GM12878 (cell line): ENCODE results near the gene BICDL2. TPM values are rescaled to one million over a fixed set of nuclear protein-coding genes. Genes with fewer than 3 reads are reported as not detected.

Experiments
- ATAC-seq: fragments of 200-7000 bp; cut with Tn5 transposase; 3 replicates; pipeline ENCODE4 v1.9.1; 2020; ENCODE audit warnings: mild to moderate bottlenecking, moderate library complexity
- BruUV-seq: library from RNA; stranded (reverse); fragments of 400-500 nt; replicated peaks from 2 replicates; lab custom pipeline; 2021; lab: Mats Ljungman, UMichigan
- CTCF ChIA-PET: fragments of 300-600 bp; sonication (Branson Sonifier 250); formaldehyde crosslinking; extraction: SDS; loops from one replicate; lab custom pipeline; 2021; ENCODE audit warnings: inconsistent platforms; lab: Yijun Ruan, JAX
- POLR2A ChIA-PET: fragments of 350-600 bp; formaldehyde crosslinking; extraction: SDS; loops from one replicate; lab custom pipeline; 2021; ENCODE audit warnings: inconsistent platforms; lab: Charles Lee
- RAD21 ChIA-PET: fragments of 300-600 bp; sonication (Branson Sonifier 250); formaldehyde crosslinking; loops from one replicate; lab custom pipeline; 2023; ENCODE audit warnings: antibody characterized with exemption; ENCODE audit not compliant: unreplicated experiment; lab: Charles Lee
- SMC1A ChIA-PET: fragments of 300-600 bp; sonication (Branson Sonifier 250); formaldehyde crosslinking; loops from one replicate; lab custom pipeline; 2023; ENCODE audit not compliant: unreplicated experiment, uncharacterized antibody; lab: Charles Lee
- DNase-seq: peaks from one replicate; pipeline ENCODE4 v3.0.0-alpha.2; 2011; ENCODE audit warnings: low read depth, low spot score
- FAIRE-seq: peaks from 3 replicates; lab custom pipeline; 2011; peaks lifted over from hg19 to GRCh38; lab: Jason Lieb, UNC
- H2AFZ ChIP-seq: 2 replicates; pipeline ENCODE4 v1.6.0; 2011; ENCODE audit warnings: low read depth, low read length, control low read depth; ENCODE audit not compliant: control insufficient read depth
- H3K27ac ChIP-seq: 2 replicates; pipeline ENCODE4 v1.5.1; 2011; ENCODE audit warnings: control low read depth; ENCODE audit not compliant: control insufficient read depth, insufficient read depth
- H3K27me3 ChIP-seq, 2 experiments: replicated peaks in 1 of 2; 2 replicates each; pipeline versions ENCODE4 v1.6.0 to v1.6.1; 2011; ENCODE audit warnings: low read length in 1 of 2; ENCODE audit not compliant: control insufficient read depth in 2 of 2, insufficient read depth in 2 of 2
- H3K36me3 ChIP-seq, 2 experiments: 2 replicates each; pipeline ENCODE4 v1.5.1; 2011; ENCODE audit warnings: low read length in 1 of 2; ENCODE audit not compliant: control insufficient read depth in 2 of 2, insufficient read depth in 2 of 2
- H3K4me1 ChIP-seq: 2 replicates; pipeline ENCODE4 v1.6.1; 2011; ENCODE audit warnings: mild to moderate bottlenecking, low read length, moderate library complexity, mixed read lengths; ENCODE audit not compliant: control insufficient read depth, insufficient read depth
- H3K4me2 ChIP-seq: 2 replicates; pipeline ENCODE4 v1.6.0; 2011; ENCODE audit warnings: control low read depth; ENCODE audit not compliant: control insufficient read depth, insufficient read depth
- H3K4me3 ChIP-seq: fragments of 200-600 bp; sonication (generic); 2 replicates; pipeline ENCODE4 v1.5.1; 2016
- H3K79me2 ChIP-seq: 2 replicates; pipeline ENCODE4 v1.6.0; 2011; ENCODE audit warnings: low read length; ENCODE audit not compliant: control insufficient read depth, insufficient read depth
- H3K9ac ChIP-seq: 2 replicates; pipeline ENCODE4 v1.8.0; 2011; ENCODE audit warnings: low read length, control low read depth, mixed read lengths; ENCODE audit not compliant: control insufficient read depth, insufficient read depth
- H3K9me3 ChIP-seq: replicated peaks from 3 replicates; pipeline ENCODE4 v1.5.1; 2011; ENCODE audit warnings: mild to moderate bottlenecking, low read length; ENCODE audit not compliant: control insufficient read depth, insufficient read depth
- H4K20me1 ChIP-seq: 2 replicates; pipeline ENCODE4 v1.6.0; 2011; ENCODE audit not compliant: control insufficient read depth, insufficient read depth
- ATF7 ChIP-seq: fragments of 450-650 bp; IDR thresholded peaks from 2 replicates; pipeline ENCODE4 v1.6.1; 2016; ENCODE audit warnings: low read depth, mild to moderate bottlenecking
- DPF2 ChIP-seq: fragments of 450-650 bp; IDR thresholded peaks from 2 replicates; pipeline ENCODE4 v1.6.1; 2017; ENCODE audit warnings: mild to moderate bottlenecking
- ESRRA ChIP-seq: IDR thresholded peaks from 2 replicates; pipeline ENCODE4 v1.6.1; 2012; ENCODE audit warnings: mild to moderate bottlenecking, low read length, improper control_type of control experiment
- IKZF1 ChIP-seq: fragments of 450-650 bp; conservative IDR thresholded peaks from 2 replicates; pipeline ENCODE4 v1.6.1; 2017; ENCODE audit warnings: antibody characterized with exemption, mild to moderate bottlenecking
- IRF4 ChIP-seq: IDR thresholded peaks from 2 replicates; pipeline ENCODE4 v1.6.1; 2011; ENCODE audit warnings: low read depth, low read length
- POU2F2 ChIP-seq: IDR thresholded peaks from 3 replicates; pipeline ENCODE4 v1.6.1; 2011; ENCODE audit warnings: low read depth, mild to moderate bottlenecking, low read length, borderline replicate concordance
- RB1 ChIP-seq: fragments of 450-650 bp; formaldehyde crosslinking; IDR thresholded peaks from 2 replicates; pipeline ENCODE4 v1.6.1; 2017; ENCODE audit warnings: mild to moderate bottlenecking, borderline replicate concordance
- RBBP5 ChIP-seq: fragments of 200-600 bp; sonication (generic); conservative IDR thresholded peaks from 2 replicates; pipeline ENCODE4 v1.6.1; 2016
- SIN3A ChIP-seq: IDR thresholded peaks from 2 replicates; pipeline ENCODE4 v1.6.1; 2012; ENCODE audit warnings: low read depth, low read length, improper control_type of control experiment
- SP1 ChIP-seq: IDR thresholded peaks from one replicate; pipeline ENCODE4 v1.6.1; 2011; ENCODE audit warnings: low read depth, low read length
- STAT1 ChIP-seq: fragments of 450-650 bp; conservative IDR thresholded peaks from 2 replicates; pipeline ENCODE4 v1.6.1; 2014; ENCODE audit warnings: antibody characterized with exemption, mild to moderate bottlenecking
- TCF3 ChIP-seq: IDR thresholded peaks from 2 replicates; pipeline ENCODE4 v1.6.1; 2012; ENCODE audit warnings: low read depth, mild to moderate bottlenecking, low read length, borderline replicate concordance; ENCODE audit not compliant: insufficient read depth
- YY1 ChIP-seq: IDR thresholded peaks from 2 replicates; pipeline ENCODE4 v1.6.1; 2011; ENCODE audit warnings: low read depth, mild to moderate bottlenecking, low read length
- ZNF274 ChIP-seq: IDR thresholded peaks from one replicate; pipeline ENCODE4 v1.8.0; 2011; ENCODE audit not compliant: insufficient read length, insufficient read depth
- WGBS: methylation state at CpG from one replicate; pipeline ENCODE4 v1.1.6; 2016; ENCODE audit warnings: low lambda C conversion rate; ENCODE audit not compliant: insufficient replicate concordance, insufficient coverage; ENCODE audit errors: missing lambda C conversion rate; 5-methylcytosine and 5-hydroxymethylcytosine counted together
- in situ Hi-C: fragments of 300-500 bp; cut with MboI; formaldehyde crosslinking; loops from 9 replicates; pipeline ENCODE4 v1.14.3; 2018; ENCODE audit warnings: mixed read lengths
- intact Hi-C: fragments of 100-400 bp; cut with micrococcal nuclease; formaldehyde crosslinking; loops from one replicate; pipeline ENCODE4 v1.14.2; 2022; ENCODE audit not compliant: unreplicated experiment
- polyA plus RNA-seq, 11 experiments: library from polyadenylated mRNA; depleted of rRNA in 4 of 11; unstranded in 6 of 11; stranded (reverse) in 5 of 11; fragments of >200 nt; fragmentation: Nextera tagmentation in 4 of 11; fragmentation: Illumina TruSeq in 1 of 11; extraction: Ambion mirVana in 4 of 11; extraction: Trizol in 1 of 11; gene quantifications; 1 replicate in 1 of 11; 2 replicates in 10 of 11; pipeline versions ENCODE4 v1.2.1 to v1.2.3, GENCODE V29; 2011 to 2016; ENCODE audit warnings: inconsistent platforms in 2 of 11, missing spikeins in 2 of 11, low read depth in 1 of 11
- total RNA-seq, 4 experiments: library from RNA; depleted of rRNA in 3 of 4; stranded (reverse); fragments of >200 nt in 3 of 4; fragmentation: Illumina TruSeq in 1 of 4; extraction: Trizol in 1 of 4; gene quantifications; 2 replicates each; pipeline versions ENCODE4 v1.2.1 to v1.2.3, GENCODE V29; 2013 to 2021
- TF ChIP-seq, protein P1 (sequence below): IDR thresholded peaks from 2 replicates; pipeline ENCODE4 v1.6.1; 2011; ENCODE audit warnings: low read depth, low read length, improper control_type of control experiment, borderline replicate concordance
- TF ChIP-seq, protein P2 (sequence below): IDR thresholded peaks from 2 replicates; pipeline ENCODE4 v1.6.1; 2012; ENCODE audit warnings: low read length, inconsistent platforms
- TF ChIP-seq, protein P3 (sequence below): IDR thresholded peaks from 2 replicates; pipeline ENCODE4 v1.6.1; 2011; ENCODE audit warnings: borderline replicate concordance, low read depth, mild to moderate bottlenecking, moderate library complexity, mixed read lengths, low read length; ENCODE audit not compliant: insufficient read depth; ENCODE audit errors: extremely low read length

The BICDL2 gene
- total and polyA plus RNA-seq, 10 of the 15 experiments (the other 5 are each of a cell fraction or from before 2014, with no cell fraction given), result not detected

- TF ChIP-seq, protein P1, sequence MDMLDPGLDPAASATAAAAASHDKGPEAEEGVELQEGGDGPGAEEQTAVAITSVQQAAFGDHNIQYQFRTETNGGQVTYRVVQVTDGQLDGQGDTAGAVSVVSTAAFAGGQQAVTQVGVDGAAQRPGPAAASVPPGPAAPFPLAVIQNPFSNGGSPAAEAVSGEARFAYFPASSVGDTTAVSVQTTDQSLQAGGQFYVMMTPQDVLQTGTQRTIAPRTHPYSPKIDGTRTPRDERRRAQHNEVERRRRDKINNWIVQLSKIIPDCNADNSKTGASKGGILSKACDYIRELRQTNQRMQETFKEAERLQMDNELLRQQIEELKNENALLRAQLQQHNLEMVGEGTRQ, result no peak
Observed at GRCh38 chr16:2981177-2981898, 55.4 kb downstream of the BICDL2 start (continued).

GRCh38 chr16:2980227-2981176 is 56.2 kb downstream of the BICDL2 start, which contains the start of gene PKMYT1:
PKMYT1 (minus strand) TSS chr16:2980446; CDS start chr16:2979657, 789 bp downstream.
- CTCF ChIA-PET, result interaction anchor here (0.5 to 1.9 kb wide), 11 partner anchors 9 to 130 kb away, joined by 3 to 7 read pairs (median 5); partner anchors contain the start of gene KREMEN2
- Histone ChIP-seq H3K79me2 (peaks cover 11% of the 10 kb centered on the region), H3K9me3 (no peaks in the 10 kb centered on the region), H2AFZ (peak within 1 kb of the TSS; percentile 90), H4K20me1 (no peaks in the 10 kb centered on the region), H3K4me3 (peak within 1 kb of the TSS; percentile 74), H3K27me3 (no peaks in the 10 kb centered on the region), H3K27ac (peak within 1 kb of the TSS; percentile 88), H3K4me2 (peak within 1 kb of the TSS; percentile 88), H3K9ac (peak within 1 kb of the TSS; percentile 93), H3K36me3 (peaks cover 0 to 3% of the 10 kb centered on the region in 2 experiments; a peak in 2 of 4 replicates), H3K4me1 (peaks cover 7% of the 10 kb centered on the region)
- RAD21 ChIA-PET, result interaction anchor here (0.9 to 2.4 kb wide), 4 partner anchors 11 to 53 kb away, joined by 3 to 6 read pairs (median 4); partner anchors contain the start of genes KREMEN2 and PAQR4
- in situ Hi-C loops, result no loop called here
- intact Hi-C loops, result loop anchor here (5.0 kb wide), 2 partner anchors 53 to 73 kb away; no protein-coding TSS in a partner anchor
- FAIRE-seq (peak; percentile 64), DNase-seq (peak; percentile 61), ATAC-seq (peak; percentile 89)
- POLR2A ChIA-PET, result interaction anchor here (0.6 to 2.9 kb wide), 7 partner anchors 8 to 150 kb away, joined by 3 to 18 read pairs (median 4); partner anchors contain the start of genes FLYWCH1, PAQR4 and ZG16B
- TSS peak; percentile 94 for BruUV-seq
- SMC1A ChIA-PET, result interaction anchor here (0.9 kb wide), 1 partner anchor 54 kb away, joined by 4 read pairs; no protein-coding TSS in a partner anchor
- WGBS, result 4% methylated on average over 67 of the region's 91 CpGs
- TF ChIP-seq ESRRA, result no peak
- no peak for TF ChIP-seq ZNF274
- TF ChIP-seq IKZF1, result peak; percentile 87
- TF ChIP-seq, protein P2, sequence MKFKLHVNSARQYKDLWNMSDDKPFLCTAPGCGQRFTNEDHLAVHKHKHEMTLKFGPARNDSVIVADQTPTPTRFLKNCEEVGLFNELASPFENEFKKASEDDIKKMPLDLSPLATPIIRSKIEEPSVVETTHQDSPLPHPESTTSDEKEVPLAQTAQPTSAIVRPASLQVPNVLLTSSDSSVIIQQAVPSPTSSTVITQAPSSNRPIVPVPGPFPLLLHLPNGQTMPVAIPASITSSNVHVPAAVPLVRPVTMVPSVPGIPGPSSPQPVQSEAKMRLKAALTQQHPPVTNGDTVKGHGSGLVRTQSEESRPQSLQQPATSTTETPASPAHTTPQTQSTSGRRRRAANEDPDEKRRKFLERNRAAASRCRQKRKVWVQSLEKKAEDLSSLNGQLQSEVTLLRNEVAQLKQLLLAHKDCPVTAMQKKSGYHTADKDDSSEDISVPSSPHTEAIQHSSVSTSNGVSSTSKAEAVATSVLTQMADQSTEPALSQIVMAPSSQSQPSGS, result no peak
- TF ChIP-seq, protein P3, sequence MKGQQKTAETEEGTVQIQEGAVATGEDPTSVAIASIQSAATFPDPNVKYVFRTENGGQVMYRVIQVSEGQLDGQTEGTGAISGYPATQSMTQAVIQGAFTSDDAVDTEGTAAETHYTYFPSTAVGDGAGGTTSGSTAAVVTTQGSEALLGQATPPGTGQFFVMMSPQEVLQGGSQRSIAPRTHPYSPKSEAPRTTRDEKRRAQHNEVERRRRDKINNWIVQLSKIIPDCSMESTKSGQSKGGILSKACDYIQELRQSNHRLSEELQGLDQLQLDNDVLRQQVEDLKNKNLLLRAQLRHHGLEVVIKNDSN, result no peak
- TF ChIP-seq SP1, result peak; percentile 63
- TF ChIP-seq RB1, result peak; percentile 81; the same call in 1 of the 2 replicates
- TF ChIP-seq SIN3A, result peak; percentile 89
- TF ChIP-seq RBBP5, result no peak
- peak; percentile 58; the same call in 1 of the 2 replicates for TF ChIP-seq TCF3
- TF ChIP-seq YY1, result peak; percentile 11; the same call in 1 of the 2 replicates
- TF ChIP-seq IRF4, result no peak
- peak; percentile 86; the same call in 1 of the 2 replicates for TF ChIP-seq STAT1
- peak; percentile 67; the same call in 1 of the 2 replicates for TF ChIP-seq DPF2
- peak; percentile 52; the same call in 1 of the 3 replicates for TF ChIP-seq POU2F2
- TF ChIP-seq ATF7, result 0 out of 2 replicates have a peak, but pooled peaks have one; percentile 33
